ENCODE data around the gene OGFOD1. TPM values are rescaled to one million over a fixed set of nuclear protein-coding genes. Genes with fewer than 3 reads are reported as not detected.

The OGFOD1 gene
- total and polyA plus RNA-seq, 2 of the 13 experiments (the other 11 are each of a cell fraction or from before 2014, with no cell fraction given) = 35.2 to 81.3 TPM

- TF ChIP-seq PRDM15 (CRISPR knock-in tag; IDR thresholded peaks at IDR 0.05) (0 out of 2 replicates have a peak, but pooled peaks have one; percentile 30), MYPOP (CRISPR knock-in tag; IDR thresholded peaks at IDR 0.05) (peak; percentile 93), TEAD3 (CRISPR knock-in tag; optimal IDR thresholded peaks at IDR 0.05; ENCODE audit: borderline replicate concordance) (peak; percentile 8), RFXANK (CRISPR knock-in tag; IDR thresholded peaks at IDR 0.05) (no peak), ZNF318 (CRISPR knock-in tag; IDR thresholded peaks at IDR 0.05) (no peak), ERF (CRISPR knock-in tag; IDR thresholded peaks at IDR 0.05) (peak; percentile 73), RARG (CRISPR knock-in tag; IDR thresholded peaks at IDR 0.05; ENCODE audit: low read depth) (no peak; the same call in 1 of the 2 replicates), ZBTB1 (CRISPR knock-in tag; IDR thresholded peaks at IDR 0.05; ENCODE audit: borderline replicate concordance) (no peak), CHCHD3 (CRISPR knock-in tag; IDR thresholded peaks at IDR 0.05) (0 out of 2 replicates have a peak, but pooled peaks have one; percentile 23)
- TF ChIP-seq, protein P1, sequence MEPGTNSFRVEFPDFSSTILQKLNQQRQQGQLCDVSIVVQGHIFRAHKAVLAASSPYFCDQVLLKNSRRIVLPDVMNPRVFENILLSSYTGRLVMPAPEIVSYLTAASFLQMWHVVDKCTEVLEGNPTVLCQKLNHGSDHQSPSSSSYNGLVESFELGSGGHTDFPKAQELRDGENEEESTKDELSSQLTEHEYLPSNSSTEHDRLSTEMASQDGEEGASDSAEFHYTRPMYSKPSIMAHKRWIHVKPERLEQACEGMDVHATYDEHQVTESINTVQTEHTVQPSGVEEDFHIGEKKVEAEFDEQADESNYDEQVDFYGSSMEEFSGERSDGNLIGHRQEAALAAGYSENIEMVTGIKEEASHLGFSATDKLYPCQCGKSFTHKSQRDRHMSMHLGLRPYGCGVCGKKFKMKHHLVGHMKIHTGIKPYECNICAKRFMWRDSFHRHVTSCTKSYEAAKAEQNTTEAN (CRISPR knock-in tag; conservative IDR thresholded peaks at IDR 0.05) = peak; percentile 80; the same call in 1 of the 2 replicates
Measured at GRCh38 chr16:56519459-56520250, 68.3 kb downstream of the OGFOD1 start, which contains the start of gene BBS2 (continued).

Measured in HepG2 (cell line).